Pons (tissue), 1 donor: Measurements from ENCODE around the gene SPTBN2.
"Not testable (repeated sequence)": the region's sequence is repeated elsewhere in the genome, so short reads cannot be mapped to it uniquely, and the experiment has no call there.

Experiments used
- DNase-seq: peaks from one replicate; pipeline ENCODE4 v3.0.0-alpha.2; 2016; ENCODE audit warnings: low spot score

The SPTBN2 gene

DNA sequence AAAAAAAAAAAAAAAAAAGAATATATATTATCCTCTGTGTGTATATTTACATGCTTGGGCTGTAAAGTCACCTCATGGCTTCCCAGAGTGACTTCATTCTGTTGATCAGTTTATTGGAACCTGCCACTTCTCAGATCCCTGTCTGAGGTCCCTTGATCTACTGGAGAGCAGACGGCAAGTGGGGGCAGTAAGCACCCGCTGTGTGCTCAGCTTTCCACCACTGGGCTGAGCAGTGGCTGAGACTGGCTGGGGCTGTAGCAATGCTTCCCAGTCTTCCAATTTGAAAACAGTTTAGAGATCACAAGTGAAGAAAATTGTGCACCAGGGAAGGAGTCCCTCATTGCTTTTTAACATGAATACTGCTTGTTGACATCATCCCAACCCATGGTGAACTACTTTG lies 44.4 kb downstream of the SPTBN2 start:
- DNase-seq = no peak

GRCh38 chr11:66683877-66684276 lies 45.1 kb downstream of the SPTBN2 start:
- no peak for DNase-seq

DNA sequence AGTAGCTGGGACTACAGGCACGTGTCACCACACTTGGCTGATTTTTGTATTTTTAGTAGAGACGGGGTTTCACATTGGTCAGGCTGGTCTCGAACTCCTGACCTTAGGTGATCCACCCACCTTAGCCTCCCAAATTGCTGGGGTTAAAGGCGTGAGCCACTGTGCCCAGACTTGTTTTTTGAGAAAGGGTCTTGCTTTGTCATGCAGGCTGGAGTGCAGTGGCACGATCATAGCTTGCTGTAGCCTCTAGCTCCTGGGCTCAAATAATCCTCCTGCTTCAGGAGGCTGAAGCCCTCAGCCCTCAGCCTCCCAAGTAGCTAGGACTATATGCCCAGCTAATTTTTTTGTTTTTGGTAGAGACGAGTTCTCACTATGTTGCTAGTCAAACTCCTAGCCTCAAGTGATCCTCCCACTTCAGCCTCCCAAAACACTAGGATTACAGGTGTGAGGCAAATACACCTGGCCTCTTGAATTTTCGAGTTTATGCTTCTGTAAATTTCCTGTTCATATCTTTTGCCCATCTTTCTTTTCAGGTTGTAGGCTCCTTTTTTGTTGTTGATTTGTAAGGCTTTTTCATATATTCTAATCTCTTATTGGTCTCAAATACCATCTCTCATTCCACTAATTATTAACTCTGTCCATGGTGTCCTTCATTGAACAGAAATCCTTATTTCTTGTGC lies 47.9 kb downstream of the SPTBN2 start:
- no peak for DNase-seq

- DNase-seq = peak; percentile 93
Observed at GRCh38 chr11:66677599-66678375, 51.2 kb downstream of the SPTBN2 start, which contains the start of gene RBM4B. TSS of gene RBM4B (minus strand) at chr11:66677887. CDS start at chr11:66677079, 808 bp downstream.

DNA sequence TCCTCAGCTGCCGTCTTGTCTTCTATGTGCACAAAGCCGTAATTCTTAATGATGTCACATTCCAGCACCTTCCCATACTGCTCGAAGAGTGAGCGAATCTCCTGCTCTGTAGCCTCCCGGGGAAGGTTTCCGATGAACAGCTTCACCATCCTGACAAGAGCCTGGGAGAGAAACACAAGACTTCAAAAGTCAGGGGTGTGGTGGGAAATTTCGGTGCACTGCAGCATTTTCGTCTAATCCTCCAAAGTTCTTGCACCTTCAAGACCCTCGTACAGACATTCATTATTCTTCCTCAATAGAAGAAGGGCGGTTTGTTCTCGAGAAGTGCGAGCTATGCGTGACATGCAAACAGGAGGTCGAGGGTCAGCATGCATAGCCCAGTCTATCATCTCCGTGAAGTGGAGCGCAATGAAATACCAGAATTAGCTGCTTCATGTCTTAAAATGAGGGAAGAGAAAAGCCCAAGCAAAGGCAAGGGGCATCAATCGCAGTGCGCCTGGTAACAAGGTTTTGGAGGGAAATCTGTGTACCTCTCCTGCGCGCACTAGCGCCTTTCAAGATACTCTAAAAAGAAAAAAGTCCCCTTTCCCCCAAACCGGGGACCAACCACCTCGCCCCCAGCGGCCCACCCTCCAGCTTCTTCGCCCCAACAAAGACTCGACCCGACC lies 52.0 kb downstream of the SPTBN2 start:
- DNase-seq = peak; percentile 41

DNA sequence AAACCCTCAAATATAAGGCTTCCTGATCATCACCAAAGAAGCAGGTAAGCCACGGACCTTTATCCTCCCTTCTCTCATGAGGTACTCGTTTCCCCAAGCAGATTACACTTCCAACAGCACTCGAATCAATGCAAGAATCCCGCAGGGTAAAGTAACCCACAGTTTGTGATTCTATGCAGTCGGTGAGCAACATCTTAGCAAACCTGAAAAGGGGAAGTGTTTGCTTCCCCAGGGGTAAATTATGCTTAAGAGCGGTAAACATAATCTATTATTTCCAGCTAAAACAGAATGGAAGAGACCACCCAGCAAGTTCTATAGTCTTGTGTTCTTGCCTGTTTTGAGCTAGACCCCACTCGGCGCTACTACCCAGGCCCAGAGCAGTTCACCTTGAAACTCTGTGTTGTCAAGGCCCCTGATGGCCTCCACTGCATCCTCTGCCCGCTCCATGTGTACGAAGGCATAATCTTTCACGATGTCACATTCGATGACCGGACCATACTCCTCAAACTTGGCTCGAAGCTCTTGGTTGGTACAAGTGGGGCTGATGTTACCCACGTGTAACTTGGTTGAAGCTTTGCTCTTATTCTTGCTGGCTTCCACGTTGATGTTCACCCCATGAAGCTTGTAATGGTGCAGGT lies 52.6 kb downstream of the SPTBN2 start:
- no peak for DNase-seq

- no peak for DNase-seq
Observed at GRCh38 chr11:66674964-66675602, 53.9 kb downstream of the SPTBN2 start.

DNA sequence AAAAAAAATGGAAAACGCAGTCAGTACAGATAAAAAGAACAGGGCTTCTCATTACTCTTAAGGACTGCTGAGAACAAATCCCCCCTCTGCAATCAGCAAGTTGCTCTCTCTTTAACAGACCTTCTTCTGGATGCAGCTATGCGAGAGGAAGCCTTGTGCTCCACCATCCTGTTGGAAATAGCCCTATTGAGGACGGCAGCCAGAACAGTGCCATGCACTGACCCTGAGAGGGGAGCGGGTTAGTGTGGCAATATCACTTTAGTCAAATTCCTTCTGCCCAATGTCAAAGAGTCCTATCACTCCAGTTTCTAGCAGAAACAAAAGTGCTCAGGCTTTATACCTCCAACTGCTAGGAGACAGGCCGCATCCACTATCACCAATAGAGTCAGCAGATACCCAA lies 58.2 kb downstream of the SPTBN2 start:
- no peak for DNase-seq

DNA sequence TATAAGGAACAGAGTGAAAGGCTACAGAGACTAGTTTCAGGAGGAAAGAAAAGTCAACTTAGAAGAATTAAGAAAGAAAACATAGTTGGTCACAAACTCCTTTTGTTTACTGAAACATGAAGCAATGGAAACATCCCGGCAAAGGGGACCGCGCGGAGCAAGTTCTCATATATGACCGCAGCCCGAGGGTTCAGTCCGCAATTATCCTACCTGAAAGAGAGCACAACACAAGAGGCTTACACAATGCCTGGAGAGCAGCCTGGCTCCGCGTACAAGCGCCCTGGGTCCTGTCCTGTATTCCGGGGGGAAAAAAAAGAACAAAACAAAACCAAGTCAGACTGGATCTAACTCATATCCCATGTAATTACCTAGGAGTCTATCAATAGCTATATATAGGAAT lies 63.6 kb downstream of the SPTBN2 start:
- DNase-seq = no peak

- no peak for DNase-seq
Observed at GRCh38 chr11:66663741-66664296, 65.2 kb downstream of the SPTBN2 start.

DNA sequence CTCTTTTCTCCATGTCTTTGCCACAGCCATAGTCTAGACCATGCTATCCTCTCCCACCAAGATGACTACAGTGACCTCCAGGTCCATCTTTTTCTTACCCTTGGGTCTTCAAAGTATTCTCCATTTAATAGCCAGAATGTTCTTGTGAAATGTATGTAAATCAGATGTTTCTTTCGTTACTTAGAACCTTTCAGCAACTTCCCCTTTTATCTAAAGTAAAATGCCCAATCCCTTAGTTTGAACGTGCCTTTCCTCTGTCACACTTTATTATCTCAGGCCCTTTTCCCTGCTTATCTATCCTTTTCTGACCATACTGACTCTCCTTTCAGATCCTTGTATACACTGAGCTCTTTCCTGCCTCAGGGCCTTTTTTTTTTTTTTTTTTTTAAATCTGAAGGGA lies 69.3 kb downstream of the SPTBN2 start:
- DNase-seq = no peak

- no peak for DNase-seq
Observed at GRCh38 chr11:66653123-66653522, 75.9 kb downstream of the SPTBN2 start.

DNA sequence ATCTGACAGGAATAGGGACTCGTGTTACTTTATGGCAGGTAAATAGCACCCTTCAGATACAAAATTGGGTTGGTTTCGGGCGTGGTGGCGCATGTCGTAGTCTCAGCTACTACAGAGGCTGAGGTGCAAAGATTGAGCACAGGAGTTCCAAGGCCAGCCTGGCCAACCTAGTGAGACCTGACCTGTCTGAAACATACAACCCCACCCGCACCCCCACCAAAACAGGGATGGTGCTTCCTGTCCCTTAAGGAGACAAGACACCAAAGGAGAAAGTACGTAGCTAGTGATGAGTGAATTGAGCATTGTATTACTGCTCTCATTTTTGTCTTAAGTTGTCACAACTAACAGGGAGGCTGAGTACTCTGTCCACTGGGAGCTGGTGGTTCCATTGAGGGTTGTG lies 76.4 kb downstream of the SPTBN2 start:
- DNase-seq = no peak

- no peak for DNase-seq
Observed at GRCh38 chr11:66651016-66651415, 78.0 kb downstream of the SPTBN2 start.

GRCh38 chr11:66649903-66650302 lies 79.1 kb downstream of the SPTBN2 start:
- no peak for DNase-seq

- DNase-seq = no peak
Observed at GRCh38 chr11:66646828-66647227, 82.2 kb downstream of the SPTBN2 start.

DNA sequence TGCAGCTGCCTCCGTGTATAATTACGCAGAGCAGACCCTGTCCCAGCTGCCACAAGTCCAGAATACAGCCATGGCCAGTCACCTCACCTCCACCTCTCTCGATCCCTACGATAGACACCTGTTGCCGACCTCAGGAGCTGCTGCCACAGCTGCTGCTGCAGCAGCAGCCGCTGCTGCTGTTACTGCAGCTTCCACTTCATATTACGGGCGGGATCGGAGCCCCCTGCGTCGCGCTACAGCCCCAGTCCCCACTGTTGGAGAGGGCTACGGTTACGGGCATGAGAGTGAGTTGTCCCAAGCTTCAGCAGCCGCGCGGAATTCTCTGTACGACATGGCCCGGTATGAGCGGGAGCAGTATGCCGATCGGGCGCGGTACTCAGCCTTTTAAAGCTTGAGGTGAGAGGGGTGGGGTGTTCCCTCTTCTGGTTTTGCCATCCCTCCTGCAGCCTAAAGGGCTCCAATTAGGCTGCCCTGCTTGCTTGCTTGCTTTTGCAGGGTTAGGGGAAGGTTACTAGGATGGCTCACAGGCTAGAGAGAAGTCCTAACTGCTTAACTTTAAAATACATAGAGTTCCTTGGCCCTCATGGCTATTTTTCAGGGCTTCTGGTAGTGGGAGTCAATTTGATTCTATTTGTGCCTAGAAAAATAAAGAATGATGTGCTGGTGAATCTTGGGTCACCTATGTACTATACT lies 85.1 kb downstream of the SPTBN2 start:
- DNase-seq = no peak

- DNase-seq = no peak
Observed at GRCh38 chr11:66641834-66642233, 87.2 kb downstream of the SPTBN2 start.

DNA sequence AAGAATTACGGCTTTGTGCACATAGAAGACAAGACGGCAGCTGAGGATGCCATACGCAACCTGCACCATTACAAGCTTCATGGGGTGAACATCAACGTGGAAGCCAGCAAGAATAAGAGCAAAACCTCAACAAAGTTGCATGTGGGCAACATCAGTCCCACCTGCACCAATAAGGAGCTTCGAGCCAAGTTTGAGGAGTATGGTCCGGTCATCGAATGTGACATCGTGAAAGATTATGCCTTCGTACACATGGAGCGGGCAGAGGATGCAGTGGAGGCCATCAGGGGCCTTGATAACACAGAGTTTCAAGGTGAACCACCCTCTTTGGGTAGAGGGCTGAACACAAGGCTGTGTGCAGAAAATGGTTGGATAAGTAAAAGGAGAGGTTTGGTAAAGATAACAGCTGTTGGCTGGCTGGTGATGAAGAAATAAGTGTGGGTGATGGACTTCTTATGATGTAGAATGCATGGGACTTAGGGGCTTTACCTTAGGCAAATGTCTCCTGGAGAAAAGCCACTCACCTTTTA lies 89.1 kb downstream of the SPTBN2 start:
- DNase-seq = not testable (repeated sequence)

DNA sequence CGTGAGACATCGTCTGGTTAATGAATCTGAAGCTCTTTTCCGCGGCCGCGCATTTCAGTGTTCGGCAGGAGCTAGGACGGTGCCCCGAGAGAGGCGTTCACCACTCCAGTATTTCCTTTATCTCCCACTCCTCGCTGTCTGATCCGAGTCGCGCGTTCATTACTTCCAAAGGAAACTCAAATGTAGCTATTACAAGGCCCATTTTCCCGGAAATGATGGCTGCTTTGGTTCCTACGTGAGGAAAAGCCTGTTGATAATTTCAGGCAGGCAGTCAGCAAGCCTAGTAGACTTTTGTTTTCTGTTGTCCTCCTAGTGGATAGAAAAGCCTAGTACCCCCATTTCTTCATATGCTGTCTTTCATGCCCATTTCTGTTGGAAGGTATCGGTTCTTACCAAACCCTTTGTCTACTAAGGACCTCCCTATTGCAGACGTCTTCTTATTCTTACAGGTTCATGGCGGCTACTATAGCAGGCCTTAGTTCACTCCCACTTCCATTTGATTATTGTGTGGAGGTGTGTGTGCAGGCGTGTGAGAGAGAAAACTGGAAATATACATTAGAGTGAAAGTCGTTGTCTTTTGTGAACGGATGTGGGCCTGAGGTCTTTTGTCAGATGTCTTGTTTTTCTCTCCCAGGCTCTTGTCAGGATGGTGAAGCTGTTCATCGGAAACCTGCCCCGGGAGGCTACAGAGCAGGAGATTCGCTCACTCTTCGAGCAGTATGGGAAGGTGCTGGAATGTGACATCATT lies 89.8 kb downstream of the SPTBN2 start:
- DNase-seq = peak; percentile 60
